H1 (cell line): Measurements from ENCODE around the gene ACACB. TPM values are rescaled to one million over a fixed set of nuclear protein-coding genes. Genes with fewer than 3 reads are reported as not detected.

Experiments used
- CTCF ChIA-PET: fragments of 300-600 bp; sonication (Branson Sonifier 250); formaldehyde crosslinking; loops from one replicate; lab custom pipeline; 2021; ENCODE audit not compliant: partially characterized antibody; lab: Charles Lee
- POLR2A ChIA-PET: fragments of 300-600 bp; sonication (Branson Sonifier 250); formaldehyde crosslinking; loops from one replicate; lab custom pipeline; 2021; ENCODE audit warnings: inconsistent platforms; ENCODE audit not compliant: partially characterized antibody; lab: Charles Lee
- DNase-seq, 2 experiments: peaks; one replicate each; pipeline versions ENCODE4 v3.0.0 to v3.0.0-alpha.2; 2010 to 2022; ENCODE audit warnings: low spot score in 2 of 2, low read depth in 1 of 2, mixed read lengths in 1 of 2
- FAIRE-seq: peaks from 2 replicates; lab custom pipeline; 2011; peaks lifted over from hg19 to GRCh38; lab: Jason Lieb, UNC
- H2AFZ ChIP-seq: 2 replicates; pipeline ENCODE4 v1.8.1; 2012; ENCODE audit warnings: low read length, inconsistent platforms
- H2AK5ac ChIP-seq: 2 replicates; pipeline ENCODE4 v1.6.1; 2013; ENCODE audit warnings: low read depth, low read length
- H2BK120ac ChIP-seq: replicated peaks from 2 replicates; pipeline ENCODE3; 2013; ENCODE audit warnings: low read depth, low read length, inconsistent platforms
- H2BK12ac ChIP-seq: 2 replicates; pipeline ENCODE4 v1.6.1; 2013; ENCODE audit warnings: low read depth, low read length
- H2BK15ac ChIP-seq: 2 replicates; pipeline ENCODE4 v1.6.1; 2013; ENCODE audit warnings: low read length
- H2BK20ac ChIP-seq: 2 replicates; pipeline ENCODE4 v1.6.1; 2013; ENCODE audit warnings: low read length
- H2BK5ac ChIP-seq: 2 replicates; pipeline ENCODE4 v1.6.1; 2013; ENCODE audit warnings: low read depth, low read length
- H3K14ac ChIP-seq: 2 replicates; pipeline ENCODE4 v1.6.1; 2013; ENCODE audit warnings: inconsistent platforms; ENCODE audit not compliant: insufficient read length
- H3K18ac ChIP-seq: 2 replicates; pipeline ENCODE4 v1.6.1; 2013; ENCODE audit warnings: low read length; ENCODE audit errors: extremely low read depth
- H3K23ac ChIP-seq: 2 replicates; pipeline ENCODE4 v1.6.1; 2013; ENCODE audit warnings: inconsistent platforms; ENCODE audit not compliant: insufficient read length
- H3K23me2 ChIP-seq: 2 replicates; pipeline ENCODE4 v1.6.1; 2013; ENCODE audit warnings: low read depth, low read length
- H3K27ac ChIP-seq: 2 replicates; pipeline ENCODE4 v1.6.1; 2011; ENCODE audit warnings: low read depth, low read length, inconsistent platforms
- H3K27me3 ChIP-seq, 4 experiments: replicated peaks in 1 of 4; 1 replicate in 1 of 4; 2 replicates in 3 of 4; pipeline versions ENCODE4 v1.6.1 to v1.8.1; 2011 to 2013; ENCODE audit warnings: low read length in 3 of 4, mild to moderate bottlenecking in 3 of 4, inconsistent platforms in 2 of 4, mixed read lengths in 2 of 4, moderate library complexity in 1 of 4; ENCODE audit not compliant: control insufficient read depth in 3 of 4, insufficient read depth in 3 of 4; ENCODE audit errors: extremely low read depth in 1 of 4
- H3K36me3 ChIP-seq, 4 experiments: 2 replicates each; pipeline versions ENCODE4 v1.6.1 to v1.8.1; 2011 to 2013; ENCODE audit warnings: mild to moderate bottlenecking in 4 of 4, low read length in 3 of 4, moderate library complexity in 2 of 4, control low read depth in 1 of 4, inconsistent platforms in 1 of 4; ENCODE audit not compliant: insufficient read depth in 4 of 4, control insufficient read depth in 2 of 4
- H3K4ac ChIP-seq: replicated peaks from 2 replicates; pipeline ENCODE3; 2013; ENCODE audit warnings: low read length, low read depth, mixed read lengths, inconsistent platforms; ENCODE audit not compliant: insufficient read length
- H3K4me1 ChIP-seq, 4 experiments: replicated peaks in 1 of 4; 1 replicate in 1 of 4; 2 replicates in 3 of 4; pipeline versions ENCODE4 v1.6.1 to v1.8.1; 2011 to 2013; ENCODE audit warnings: low read length in 3 of 4, inconsistent platforms in 2 of 4, mixed read lengths in 1 of 4; ENCODE audit not compliant: insufficient read depth in 4 of 4, control insufficient read depth in 3 of 4
- H3K4me2 ChIP-seq, 2 experiments: 2 replicates each; pipeline versions ENCODE4 v1.6.1 to v1.8.1; 2011 to 2013; ENCODE audit warnings: low read depth in 2 of 2, low read length in 2 of 2, control low read depth in 1 of 2, inconsistent platforms in 1 of 2, mild to moderate bottlenecking in 1 of 2; ENCODE audit not compliant: insufficient read depth in 1 of 2
- H3K4me3 ChIP-seq, 4 experiments: fragments of 200-600, 300-600 bp in 1 of 4; sonication (generic), shearing (Covaris generic), sonication (Bioruptor Twin) in 1 of 4; 2 replicates each; pipeline versions ENCODE4 v1.5.1 to v1.8.1; 2011 to 2016; ENCODE audit warnings: low read length in 4 of 4, low read depth in 3 of 4, control low read depth in 2 of 4, inconsistent platforms in 2 of 4, mild to moderate bottlenecking in 2 of 4, mixed read lengths in 1 of 4, moderate library complexity in 1 of 4; ENCODE audit not compliant: insufficient read depth in 2 of 4; ENCODE audit errors: extremely low read depth in 1 of 4
- H3K56ac ChIP-seq: replicated peaks from 2 replicates; pipeline ENCODE3; 2013; ENCODE audit warnings: low read depth, mild to moderate bottlenecking, mixed read lengths, low read length, inconsistent platforms; ENCODE audit not compliant: insufficient read length
- H3K79me1 ChIP-seq: 2 replicates; pipeline ENCODE4 v1.6.1; 2013; ENCODE audit warnings: low read depth, low read length, control low read depth
- H3K79me2 ChIP-seq, 2 experiments: 2 replicates each; pipeline versions ENCODE4 v1.6.1 to v1.8.1; 2012 to 2013; ENCODE audit warnings: low read length in 2 of 2, mild to moderate bottlenecking in 2 of 2, inconsistent platforms in 1 of 2; ENCODE audit not compliant: insufficient read depth in 2 of 2, control insufficient read depth in 1 of 2
- H3K9ac ChIP-seq, 4 experiments: replicated peaks in 1 of 4; 1 replicate in 1 of 4; 2 replicates in 3 of 4; pipeline versions ENCODE4 v1.6.1 to v1.8.1; 2011 to 2013; ENCODE audit warnings: low read depth in 3 of 4, low read length in 3 of 4, control low read depth in 2 of 4, mild to moderate bottlenecking in 2 of 4, moderate library complexity in 2 of 4, inconsistent platforms in 1 of 4; ENCODE audit errors: extremely low read depth in 1 of 4
- H3K9me3 ChIP-seq, 2 experiments: 2 replicates each; pipeline versions ENCODE4 v1.6.1 to v1.8.1; 2012 to 2013; ENCODE audit warnings: mild to moderate bottlenecking in 2 of 2, moderate library complexity in 2 of 2, control low read depth in 1 of 2, inconsistent platforms in 1 of 2, low read depth in 1 of 2, low read length in 1 of 2, mixed read lengths in 1 of 2; ENCODE audit not compliant: insufficient read depth in 2 of 2
- H4K20me1 ChIP-seq, 2 experiments: replicated peaks in 1 of 2; 2 replicates each; pipeline versions ENCODE3 to v1.8.1; 2011 to 2013; ENCODE audit warnings: inconsistent platforms in 2 of 2, low read length in 2 of 2, mild to moderate bottlenecking in 1 of 2; ENCODE audit not compliant: insufficient read depth in 2 of 2, control insufficient read depth in 1 of 2
- H4K5ac ChIP-seq: 2 replicates; pipeline ENCODE4 v1.6.1; 2013; ENCODE audit warnings: low read length, low read depth, mixed read lengths, inconsistent platforms; ENCODE audit not compliant: insufficient read length
- H4K8ac ChIP-seq: 2 replicates; pipeline ENCODE4 v1.8.0; 2013; ENCODE audit warnings: mild to moderate bottlenecking, moderate library complexity, low read length, inconsistent platforms; ENCODE audit not compliant: insufficient read depth; ENCODE audit errors: extremely low read depth
- H4K91ac ChIP-seq: replicated peaks from 2 replicates; pipeline ENCODE3; 2013; ENCODE audit warnings: low read length, mixed read lengths, inconsistent platforms; ENCODE audit not compliant: insufficient read length
- CBX8 ChIP-seq: fragments of 300-800, 300-1000 bp; sonication (generic); IDR thresholded peaks from 2 replicates; pipeline ENCODE4 v1.7.1; 2016; ENCODE audit warnings: low read depth, low read length, borderline replicate concordance
- CTBP2 ChIP-seq: IDR thresholded peaks from 2 replicates; pipeline ENCODE4 v1.7.0; 2011; ENCODE audit warnings: borderline replicate concordance, mild to moderate bottlenecking, moderate library complexity, mixed read lengths, low read length; ENCODE audit not compliant: insufficient read depth, insufficient read length
- CTCF ChIP-seq, 3 experiments: IDR thresholded peaks; 1 replicate in 2 of 3; 2 replicates in 1 of 3; pipeline versions ENCODE4 v1.5.1 to v1.6.1; 2011; ENCODE audit warnings: low read length in 3 of 3, mild to moderate bottlenecking in 3 of 3, inconsistent platforms in 2 of 3, low read depth in 1 of 3, moderate library complexity in 1 of 3; ENCODE audit not compliant: insufficient read depth in 1 of 3; ENCODE audit errors: control extremely low read depth in 1 of 3
- E2F6 ChIP-seq: IDR thresholded peaks from 2 replicates; pipeline ENCODE4 v1.6.1; 2012; ENCODE audit warnings: inconsistent platforms
- MAX ChIP-seq: IDR thresholded peaks from 2 replicates; pipeline ENCODE4 v1.6.1; 2012; ENCODE audit warnings: inconsistent platforms
- RAD21 ChIP-seq, 2 experiments: IDR thresholded peaks in 1 of 2; conservative IDR thresholded peaks in 1 of 2; 2 replicates each; pipeline ENCODE4 v1.6.1; 2011; ENCODE audit warnings: low read depth in 2 of 2, low read length in 2 of 2, improper control_type of control experiment in 1 of 2, inconsistent platforms in 1 of 2, mild to moderate bottlenecking in 1 of 2, moderate library complexity in 1 of 2
- SIRT6 ChIP-seq: IDR thresholded peaks from one replicate; pipeline ENCODE4 v1.7.1; 2012; ENCODE audit warnings: low read length, inconsistent platforms
- TBP ChIP-seq: IDR thresholded peaks from 2 replicates; pipeline ENCODE4 v1.6.1; 2011; ENCODE audit warnings: low read depth, low read length, improper control_type of control experiment
- WGBS, 2 experiments: shearing (Covaris generic) in 1 of 2; methylation state at CpG; one replicate each; pipeline versions ENCODE4 v1.1.6 to v1.1.7; 2013 to 2015; ENCODE audit warnings: low lambda C conversion rate in 2 of 2, mixed read lengths in 2 of 2, inconsistent platforms in 1 of 2, low coverage in 1 of 2, missing lambda C conversion rate in 1 of 2; ENCODE audit not compliant: insufficient replicate concordance in 2 of 2, insufficient coverage in 1 of 2, insufficient read length in 1 of 2; ENCODE audit errors: extremely low coverage in 1 of 2, missing lambda C conversion rate in 1 of 2; 5-methylcytosine and 5-hydroxymethylcytosine counted together
- polyA plus RNA-seq, 7 experiments: library from polyadenylated mRNA; depleted of rRNA in 3 of 7; stranded (reverse) in 5 of 7; unstranded in 2 of 7; fragments of >200 nt in 5 of 7; fragments of 200-250 nt in 2 of 7; gene quantifications; 1 replicate in 5 of 7; 2 replicates in 1 of 7; 4 replicates in 1 of 7; pipeline versions ENCODE4 v1.2.1 to v1.2.3, GENCODE V29; 2011 to 2013; ENCODE audit warnings: missing spikeins in 2 of 7, mixed read lengths in 2 of 7
- total RNA-seq: library from RNA; stranded (reverse); fragmentation: NEBNext Ultra II Directional; extraction: Animal tissue kit (Norgen Biotek cat#: 25700); gene quantifications from 2 replicates; pipeline ENCODE4 v1.2.1, GENCODE V29; 2021

Gene ACACB
- total and polyA plus RNA-seq, 2 of the 8 experiments (the other 6 are each of a cell fraction or from before 2014, with no cell fraction given): 5.8 to 15.3 TPM

GRCh38 chr12:109273354-109273753 lies 157.0 kb downstream of the ACACB start:
- Histone ChIP-seq H3K4me3 (peak overlapping the region in 1 of 4 experiments; percentile 42; a peak in 3 of 8 replicates), H4K20me1 (no peaks in the 10 kb centered on the region), H3K9ac (no peak overlapping the region), H4K5ac (no peak overlapping the region), H3K79me2 (no peaks in the 10 kb centered on the region), H3K18ac (peak overlapping the region; percentile 51; the same call in 1 of the 2 replicates), H3K56ac (no peak overlapping the region), H3K27ac (no peak overlapping the region), H2BK5ac (no peak overlapping the region), H3K27me3 (peaks cover 0 to 2% (median 0%) of the 10 kb centered on the region in 4 experiments; a peak in 1 of 7 replicates), H4K8ac (no peak overlapping the region; the same call in 1 of the 2 replicates), H3K14ac (no peak overlapping the region), H4K91ac (no peak overlapping the region), H2AFZ (peak overlapping the region; percentile 47; the same call in 1 of the 2 replicates), H3K4me2 (peak overlapping the region; percentile 49 to 52; a peak in 3 of 4 replicates), H3K4me1 (peaks cover 0 to 7% (median 3%) of the 10 kb centered on the region in 4 experiments; a peak in 4 of 7 replicates), H3K36me3 (no peaks in the 10 kb centered on the region), H3K23ac (no peak overlapping the region), H2BK12ac (no peak overlapping the region), H2BK20ac (no peak overlapping the region), H2BK120ac (no peak overlapping the region), H3K4ac (no peak overlapping the region), H3K9me3 (no peaks in the 10 kb centered on the region), H3K79me1 (no peaks in the 10 kb centered on the region; the same call in 1 of the 2 replicates), H3K23me2 (no peaks in the 10 kb centered on the region), H2BK15ac (no peak overlapping the region), H2AK5ac (no peak overlapping the region)
- WGBS, 2 experiments: 20% methylated on average over 16 of the region's 16 CpGs; no CpG with 5 or more reads in 1 of the 2 experiments
- ChIA-PET CTCF (interaction anchor here (0.8 to 1.8 kb wide), 6 partner anchors 10 to 155 kb away, joined by 3 to 7 read pairs (median 4); no protein-coding TSS in a partner anchor), POLR2A (interaction anchor here (0.7 to 1.4 kb wide), 2 partner anchors 13 to 33 kb away, joined by 3 to 6 read pairs; no protein-coding TSS in a partner anchor)
- DNase-seq (peak in 1 of 2 experiments; percentile 85), FAIRE-seq (no peak)
- TF ChIP-seq MAX (peak; percentile 87), SIRT6 (no peak), E2F6 (peak; percentile 87), CTCF (IDR thresholded peaks at IDR 0.05; ENCODE audit: control extremely low read depth in 1 of 3, insufficient read depth in 1 of 3, low read depth in 1 of 3, low read length in 3 of 3) (peak; percentile 6 to 39 (median 11); a peak in 3 of 4 replicates), CTBP2 (peak; percentile 28), TBP (peak; percentile 31; the same call in 1 of the 2 replicates), RAD21 (IDR thresholded peaks at IDR 0.05 in 1 of 2, conservative IDR thresholded peaks at IDR 0.05 in 1 of 2; ENCODE audit: low read depth in 2 of 2, low read length in 2 of 2) (peak in 1 of 2 experiments; percentile 1; a peak in 1 of 4 replicates), CBX8 (no peak)
